Measurements from ENCODE around the gene WDR19.
"Not testable (repeated sequence)": the region's sequence is repeated elsewhere in the genome, so short reads cannot be mapped to it uniquely, and the experiment has no call there.

WDR19 gene

DNA sequence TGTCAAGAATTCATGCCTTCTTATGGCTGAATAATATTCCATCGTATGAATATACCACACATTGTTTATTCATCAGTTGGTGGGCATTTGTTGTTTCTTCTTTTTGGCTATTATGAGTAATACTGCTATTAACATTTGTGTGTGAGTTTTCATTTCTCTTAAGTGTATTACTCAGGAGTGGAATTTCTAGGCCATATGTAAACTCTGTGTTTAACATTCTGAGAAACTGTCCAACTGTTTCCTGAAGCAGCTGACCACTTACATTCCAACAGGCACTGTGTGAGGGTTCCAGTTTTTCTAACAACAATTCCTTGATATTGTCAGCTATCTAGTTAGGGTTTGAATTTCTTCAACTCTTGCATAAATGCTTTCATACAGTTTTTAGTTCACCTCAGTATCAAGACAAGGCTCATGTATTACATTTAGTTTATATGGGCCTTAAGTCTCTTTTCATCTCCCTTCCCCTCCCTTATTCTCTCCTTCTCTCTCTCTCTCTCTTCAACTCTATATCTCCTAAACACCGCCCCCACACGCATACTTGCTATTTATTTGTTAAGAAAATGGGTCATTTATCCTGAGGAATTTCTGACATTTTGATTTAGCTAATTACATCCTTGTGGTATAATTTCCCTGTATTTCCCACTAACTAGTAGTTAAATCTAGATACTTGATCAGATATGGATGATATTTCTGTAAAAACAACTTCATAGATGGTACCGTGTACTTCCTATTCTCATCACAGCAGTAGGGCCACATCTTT lies 77.4 kb downstream of the WDR19 start:
- no peaks in the 10 kb centered on the region for H3K9me3 ChIP-seq (ENCODE audit: control insufficient read depth, insufficient read depth, low read depth, low read length)
- H3K4me3 ChIP-seq (ENCODE audit: low read depth, low read length), result no peak overlapping the region
- peaks cover 12% of the 10 kb centered on the region; the same call in 1 of the 2 replicates for H3K36me3 ChIP-seq (ENCODE audit: control insufficient read depth, insufficient read depth, low read length)
- peaks cover 7% of the 10 kb centered on the region for H3K4me1 ChIP-seq (ENCODE audit: control insufficient read depth, insufficient read depth, low read length)
- H3K27me3 ChIP-seq (ENCODE audit: control insufficient read depth, insufficient read depth, low read length), result no peaks in the 10 kb centered on the region
- H3K9ac ChIP-seq (ENCODE audit: low read length), result no peak overlapping the region
- no peak overlapping the region for H3K27ac ChIP-seq (ENCODE audit: low read depth, low read length)

DNA sequence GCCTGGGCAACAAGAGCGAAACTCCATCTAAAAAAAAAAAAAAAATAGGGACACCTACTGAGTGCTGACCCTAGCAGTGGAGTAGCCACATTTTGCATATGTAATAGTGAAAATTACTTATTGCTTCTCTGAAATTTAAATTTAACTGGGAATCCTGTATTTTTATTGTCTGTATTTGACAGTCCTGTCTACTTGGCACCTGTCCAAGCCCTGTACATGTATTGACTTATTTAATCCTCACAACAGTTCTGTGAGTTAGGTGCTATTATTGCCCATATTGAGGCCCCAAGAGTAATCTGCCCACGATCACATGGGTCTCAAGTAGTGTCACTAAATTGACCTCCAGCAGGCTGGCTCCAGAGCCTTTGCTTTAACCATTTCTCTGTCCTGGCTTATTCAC lies 81.6 kb downstream of the WDR19 start:
- Histone ChIP-seq H3K4me1 (ENCODE audit: control insufficient read depth, insufficient read depth, low read length) (no peaks in the 10 kb centered on the region), H3K27me3 (ENCODE audit: control insufficient read depth, insufficient read depth, low read length) (no peaks in the 10 kb centered on the region), H3K36me3 (ENCODE audit: control insufficient read depth, insufficient read depth, low read length) (peaks cover 8% of the 10 kb centered on the region; the same call in 1 of the 2 replicates), H3K4me3 (ENCODE audit: low read depth, low read length) (no peak overlapping the region), H3K27ac (ENCODE audit: low read depth, low read length) (no peak overlapping the region), H3K9ac (ENCODE audit: low read length) (no peak overlapping the region), H3K9me3 (ENCODE audit: control insufficient read depth, insufficient read depth, low read depth, low read length) (no peaks in the 10 kb centered on the region)

- H3K27ac ChIP-seq (ENCODE audit: low read depth, low read length), result no peak overlapping the region
- no peaks in the 10 kb centered on the region for H3K9me3 ChIP-seq (ENCODE audit: control insufficient read depth, insufficient read depth, low read depth, low read length)
- no peak overlapping the region for H3K9ac ChIP-seq (ENCODE audit: low read length)
- H3K4me3 ChIP-seq (ENCODE audit: low read depth, low read length), result no peak overlapping the region
- no peaks in the 10 kb centered on the region for H3K4me1 ChIP-seq (ENCODE audit: control insufficient read depth, insufficient read depth, low read length)
- H3K36me3 ChIP-seq (ENCODE audit: control insufficient read depth, insufficient read depth, low read length), result peaks cover 57% of the 10 kb centered on the region
- no peaks in the 10 kb centered on the region for H3K27me3 ChIP-seq (ENCODE audit: control insufficient read depth, insufficient read depth, low read length)
Measured at GRCh38 chr4:39274503-39274902, 92.2 kb downstream of the WDR19 start.

GRCh38 chr4:39277661-39278060 lies 95.3 kb downstream of the WDR19 start:
- H3K9me3 ChIP-seq (ENCODE audit: control insufficient read depth, insufficient read depth, low read depth, low read length); H3K27ac ChIP-seq (ENCODE audit: low read depth, low read length); H3K9ac ChIP-seq (ENCODE audit: low read length); H3K4me3 ChIP-seq (ENCODE audit: low read depth, low read length); H3K4me1 ChIP-seq (ENCODE audit: control insufficient read depth, insufficient read depth, low read length); H3K27me3 ChIP-seq (ENCODE audit: control insufficient read depth, insufficient read depth, low read length): not testable (repeated sequence)
- H3K36me3 ChIP-seq (ENCODE audit: control insufficient read depth, insufficient read depth, low read length), result peaks cover 50% of the 10 kb centered on the region

DNA sequence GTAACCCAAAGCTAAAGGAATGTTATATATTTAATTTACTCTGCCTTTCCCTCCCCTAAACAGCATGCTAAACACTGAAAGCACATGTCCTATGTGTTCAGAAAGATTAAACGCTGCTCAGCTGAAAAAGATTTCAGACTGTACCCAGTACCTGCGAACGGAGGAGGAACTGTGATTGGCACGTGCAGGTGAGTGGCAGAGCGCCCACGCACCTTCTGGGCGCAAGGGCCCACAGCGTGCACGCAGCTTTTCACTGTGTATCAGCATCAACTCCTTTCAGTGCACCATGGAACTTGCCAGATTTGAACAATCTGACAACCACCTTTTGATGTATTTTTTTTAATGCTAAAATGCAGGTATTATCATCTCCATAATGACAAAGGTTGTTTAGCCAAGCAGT lies 96.1 kb downstream of the WDR19 start:
- H3K27me3 ChIP-seq (ENCODE audit: control insufficient read depth, insufficient read depth, low read length), result no peaks in the 10 kb centered on the region
- no peaks in the 10 kb centered on the region for H3K4me1 ChIP-seq (ENCODE audit: control insufficient read depth, insufficient read depth, low read length)
- no peak overlapping the region for H3K4me3 ChIP-seq (ENCODE audit: low read depth, low read length)
- H3K27ac ChIP-seq (ENCODE audit: low read depth, low read length), result no peak overlapping the region
- no peak overlapping the region for H3K9ac ChIP-seq (ENCODE audit: low read length)
- H3K36me3 ChIP-seq (ENCODE audit: control insufficient read depth, insufficient read depth, low read length), result peaks cover 46% of the 10 kb centered on the region
- H3K9me3 ChIP-seq (ENCODE audit: control insufficient read depth, insufficient read depth, low read depth, low read length), result no peaks in the 10 kb centered on the region

GRCh38 chr4:39279416-39279815 lies 97.1 kb downstream of the WDR19 start:
- Histone ChIP-seq H3K4me1 (ENCODE audit: control insufficient read depth, insufficient read depth, low read length) (no peaks in the 10 kb centered on the region), H3K9me3 (ENCODE audit: control insufficient read depth, insufficient read depth, low read depth, low read length) (no peaks in the 10 kb centered on the region), H3K9ac (ENCODE audit: low read length) (no peak overlapping the region), H3K36me3 (ENCODE audit: control insufficient read depth, insufficient read depth, low read length) (peaks cover 40% of the 10 kb centered on the region), H3K27ac (ENCODE audit: low read depth, low read length) (no peak overlapping the region), H3K4me3 (ENCODE audit: low read depth, low read length) (no peak overlapping the region), H3K27me3 (ENCODE audit: control insufficient read depth, insufficient read depth, low read length) (no peaks in the 10 kb centered on the region)

GRCh38 chr4:39280770-39281169 lies 98.4 kb downstream of the WDR19 start:
- Histone ChIP-seq H3K4me1 (ENCODE audit: control insufficient read depth, insufficient read depth, low read length) (no peaks in the 10 kb centered on the region), H3K27ac (ENCODE audit: low read depth, low read length) (no peak overlapping the region), H3K4me3 (ENCODE audit: low read depth, low read length) (no peak overlapping the region), H3K27me3 (ENCODE audit: control insufficient read depth, insufficient read depth, low read length) (no peaks in the 10 kb centered on the region), H3K9me3 (ENCODE audit: control insufficient read depth, insufficient read depth, low read depth, low read length) (no peaks in the 10 kb centered on the region), H3K36me3 (ENCODE audit: control insufficient read depth, insufficient read depth, low read length) (peaks cover 36% of the 10 kb centered on the region), H3K9ac (ENCODE audit: low read length) (no peak overlapping the region)

- Histone ChIP-seq H3K27me3 (ENCODE audit: control insufficient read depth, insufficient read depth, low read length) (no peaks in the 10 kb centered on the region), H3K36me3 (ENCODE audit: control insufficient read depth, insufficient read depth, low read length) (peaks cover 55% of the 10 kb centered on the region), H3K9ac (ENCODE audit: low read length) (no peak overlapping the region), H3K27ac (ENCODE audit: low read depth, low read length) (no peak overlapping the region), H3K9me3 (ENCODE audit: control insufficient read depth, insufficient read depth, low read depth, low read length) (no peaks in the 10 kb centered on the region), H3K4me3 (ENCODE audit: low read depth, low read length) (no peak overlapping the region), H3K4me1 (ENCODE audit: control insufficient read depth, insufficient read depth, low read length) (no peaks in the 10 kb centered on the region)
Measured at GRCh38 chr4:39285111-39285795, 102.9 kb downstream of the WDR19 start.

DNA sequence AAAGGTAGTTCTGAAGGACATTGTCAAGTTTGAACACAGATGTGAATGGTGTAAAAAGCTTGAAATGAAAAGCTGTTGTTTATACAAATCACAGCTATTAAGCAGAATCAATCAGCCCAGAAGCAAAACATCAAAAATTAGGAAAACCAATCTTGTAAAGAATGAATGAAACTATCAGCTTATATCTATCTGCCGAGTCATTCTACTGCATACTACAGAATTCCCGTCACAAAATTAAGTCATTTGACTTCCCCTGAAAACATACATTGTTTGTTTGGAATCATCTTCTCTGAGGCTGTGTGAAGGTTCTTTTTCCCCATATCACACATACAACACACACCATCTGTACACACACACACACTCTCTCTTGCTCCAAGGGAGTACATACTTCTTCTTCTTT lies 103.5 kb downstream of the WDR19 start:
- Histone ChIP-seq H3K36me3 (ENCODE audit: control insufficient read depth, insufficient read depth, low read length) (peaks cover 57% of the 10 kb centered on the region), H3K9ac (ENCODE audit: low read length) (no peak overlapping the region), H3K4me3 (ENCODE audit: low read depth, low read length) (no peak overlapping the region), H3K9me3 (ENCODE audit: control insufficient read depth, insufficient read depth, low read depth, low read length) (no peaks in the 10 kb centered on the region), H3K27me3 (ENCODE audit: control insufficient read depth, insufficient read depth, low read length) (no peaks in the 10 kb centered on the region), H3K4me1 (ENCODE audit: control insufficient read depth, insufficient read depth, low read length) (no peaks in the 10 kb centered on the region), H3K27ac (ENCODE audit: low read depth, low read length) (no peak overlapping the region)

- Histone ChIP-seq H3K27ac (ENCODE audit: low read depth, low read length) (no peak overlapping the region), H3K4me3 (ENCODE audit: low read depth, low read length) (no peak overlapping the region), H3K36me3 (ENCODE audit: control insufficient read depth, insufficient read depth, low read length) (peaks cover 60% of the 10 kb centered on the region), H3K9me3 (ENCODE audit: control insufficient read depth, insufficient read depth, low read depth, low read length) (no peaks in the 10 kb centered on the region), H3K27me3 (ENCODE audit: control insufficient read depth, insufficient read depth, low read length) (no peaks in the 10 kb centered on the region), H3K9ac (ENCODE audit: low read length) (no peak overlapping the region), H3K4me1 (ENCODE audit: control insufficient read depth, insufficient read depth, low read length) (no peaks in the 10 kb centered on the region)
Measured at GRCh38 chr4:39286263-39286662, 103.9 kb downstream of the WDR19 start.

- peak overlapping the region; percentile 23; the same call in 1 of the 2 replicates for H3K27ac ChIP-seq (ENCODE audit: low read depth, low read length)
- H3K36me3 ChIP-seq (ENCODE audit: control insufficient read depth, insufficient read depth, low read length), result peaks cover 70% of the 10 kb centered on the region
Measured at GRCh38 chr4:39287223-39287622, 104.9 kb downstream of the WDR19 start.

More at GRCh38 chr4:39287223-39287622, 104.9 kb downstream of the WDR19 start:
- no peaks in the 10 kb centered on the region for H3K4me1 ChIP-seq (ENCODE audit: control insufficient read depth, insufficient read depth, low read length)
- H3K27me3 ChIP-seq (ENCODE audit: control insufficient read depth, insufficient read depth, low read length), result no peaks in the 10 kb centered on the region
- no peak overlapping the region for H3K4me3 ChIP-seq (ENCODE audit: low read depth, low read length)
- no peak overlapping the region for H3K9ac ChIP-seq (ENCODE audit: low read length)
- no peaks in the 10 kb centered on the region for H3K9me3 ChIP-seq (ENCODE audit: control insufficient read depth, insufficient read depth, low read depth, low read length)
